Karpas-422 (cell line): ENCODE measurements around the gene ADARB2. TPM values are rescaled to one million over a fixed set of nuclear protein-coding genes. Genes with fewer than 3 reads are reported as not detected.

Source experiments
- DNase-seq: peaks from one replicate; pipeline ENCODE4 v3.0.0-alpha.2; 2015
- H2AFZ ChIP-seq: fragments of 200-600 bp; sonication (generic); 2 replicates; pipeline ENCODE4 v1.6.1; 2014; ENCODE audit warnings: antibody characterized with exemption, low read length, mixed read lengths
- H3K27ac ChIP-seq: fragments of 200-600 bp; sonication (generic); 2 replicates; pipeline ENCODE4 v1.5.1; 2014; ENCODE audit warnings: mild to moderate bottlenecking, low read length, moderate library complexity
- H3K27me3 ChIP-seq: fragments of 200-600 bp; sonication (generic); 2 replicates; pipeline ENCODE4 v1.6.1; 2014; ENCODE audit warnings: low read length, mixed read lengths
- H3K36me3 ChIP-seq: fragments of 200-600 bp; sonication (generic); 2 replicates; pipeline ENCODE4 v1.6.1; 2014; ENCODE audit warnings: low read length, mixed read lengths; ENCODE audit not compliant: insufficient read depth
- H3K4me1 ChIP-seq: fragments of 200-600 bp; sonication (generic); 2 replicates; pipeline ENCODE4 v1.6.1; 2014; ENCODE audit warnings: mild to moderate bottlenecking, low read length, mixed read lengths
- H3K4me2 ChIP-seq: fragments of 200-600 bp; sonication (generic); 2 replicates; pipeline ENCODE4 v1.6.1; 2014; ENCODE audit warnings: low read length, low read depth, mild to moderate bottlenecking; ENCODE audit not compliant: poor library complexity, severe bottlenecking
- H3K4me3 ChIP-seq: fragments of 200-600 bp; sonication (generic); 2 replicates; pipeline ENCODE4 v1.5.1; 2014; ENCODE audit warnings: mild to moderate bottlenecking, antibody characterized with exemption, low read length, mixed read lengths
- H3K79me2 ChIP-seq: fragments of 200-600 bp; sonication (generic); 2 replicates; pipeline ENCODE4 v1.6.1; 2014; ENCODE audit warnings: mild to moderate bottlenecking, low read length, mixed read lengths
- H3K9ac ChIP-seq: fragments of 200-600 bp; sonication (generic); 2 replicates; pipeline ENCODE4 v1.6.0; 2014; ENCODE audit warnings: low read length
- H3K9me2 ChIP-seq: fragments of 200-600 bp; sonication (generic), shearing (Covaris generic); replicated peaks from 2 replicates; pipeline ENCODE4 v1.6.0; 2014; ENCODE audit warnings: mild to moderate bottlenecking, low read length, moderate library complexity; ENCODE audit not compliant: insufficient read depth
- H3K9me3 ChIP-seq: fragments of 300-700, 200-600 bp; sonication (generic); 2 replicates; pipeline ENCODE4 v1.6.1; 2014; ENCODE audit warnings: low read length, mixed read lengths
- H4K20me1 ChIP-seq: fragments of 200-600 bp; sonication (generic); 2 replicates; pipeline ENCODE4 v1.6.1; 2014; ENCODE audit warnings: mild to moderate bottlenecking, antibody characterized with exemption, low read length, low read depth; ENCODE audit not compliant: insufficient read depth
- total RNA-seq: library from RNA; depleted of rRNA; stranded (reverse); fragments of >200 nt; shearing (Covaris generic); gene quantifications from 2 replicates; pipeline ENCODE4 v1.2.3, GENCODE V29; 2014; ENCODE audit warnings: low replicate concordance

Gene ADARB2
- total RNA-seq, 1 experiment from 2014 or later, result not detected

DNA sequence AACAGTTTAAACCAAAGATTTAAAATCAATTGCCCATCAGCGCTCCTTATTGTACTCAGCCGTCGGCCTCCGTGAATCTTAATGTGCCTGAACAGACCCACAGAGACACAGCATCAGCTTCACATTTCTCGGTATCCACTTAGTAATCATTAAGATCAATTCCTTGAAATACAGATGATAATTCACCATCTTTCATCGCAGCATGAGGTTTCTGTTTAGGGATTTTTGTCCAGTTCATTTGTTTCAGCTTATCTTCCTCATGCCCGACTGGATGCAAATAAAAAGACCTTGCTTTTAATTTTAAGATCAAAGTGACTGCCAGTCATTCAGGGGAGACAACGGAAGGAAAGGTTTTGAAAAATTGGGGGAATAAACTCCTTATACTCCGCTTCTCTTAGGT, 473.3 kb downstream of the ADARB2 start:
- Histone ChIP-seq H3K9ac (no peak overlapping the region), H3K4me2 (no peak overlapping the region), H3K27ac (no peak overlapping the region), H3K27me3 (no peaks in the 10 kb centered on the region), H2AFZ (no peak overlapping the region), H3K36me3 (no peaks in the 10 kb centered on the region), H3K4me1 (no peaks in the 10 kb centered on the region), H3K9me2 (no peaks in the 10 kb centered on the region), H3K4me3 (no peak overlapping the region), H4K20me1 (no peaks in the 10 kb centered on the region), H3K79me2 (no peaks in the 10 kb centered on the region), H3K9me3 (no peaks in the 10 kb centered on the region)
- DNase-seq, result no peak

DNA sequence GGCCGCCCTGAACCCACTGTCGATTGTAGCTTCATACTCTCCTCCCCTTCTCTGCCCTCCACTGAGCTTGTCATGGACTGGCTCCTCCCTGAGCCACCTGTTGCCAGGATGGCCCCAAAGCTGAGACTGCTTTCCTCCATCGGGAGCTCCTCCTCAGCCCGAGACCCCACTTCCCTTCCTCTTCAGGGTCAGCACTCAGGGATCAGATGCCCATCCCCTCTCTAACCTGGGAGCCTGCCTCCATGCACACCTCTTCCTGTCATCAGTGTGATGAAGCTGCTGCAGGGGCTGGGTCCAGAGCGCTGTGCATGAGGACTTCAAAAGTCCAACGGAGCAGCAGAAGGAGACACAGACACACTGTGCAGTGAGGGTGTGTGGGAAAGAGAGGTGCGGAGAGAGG, 480.1 kb downstream of the ADARB2 start:
- H3K4me2 ChIP-seq, result no peak overlapping the region
- H3K4me3 ChIP-seq, result no peak overlapping the region
- H3K4me1 ChIP-seq, result no peaks in the 10 kb centered on the region
- H3K9ac ChIP-seq, result no peak overlapping the region
- no peak overlapping the region for H3K27ac ChIP-seq
- H3K79me2 ChIP-seq, result no peaks in the 10 kb centered on the region
- H3K9me3 ChIP-seq, result no peaks in the 10 kb centered on the region
- no peaks in the 10 kb centered on the region for H4K20me1 ChIP-seq
- no peaks in the 10 kb centered on the region for H3K27me3 ChIP-seq
- H3K36me3 ChIP-seq, result no peaks in the 10 kb centered on the region
- H3K9me2 ChIP-seq, result no peaks in the 10 kb centered on the region
- H2AFZ ChIP-seq, result no peak overlapping the region
- no peak for DNase-seq

DNA sequence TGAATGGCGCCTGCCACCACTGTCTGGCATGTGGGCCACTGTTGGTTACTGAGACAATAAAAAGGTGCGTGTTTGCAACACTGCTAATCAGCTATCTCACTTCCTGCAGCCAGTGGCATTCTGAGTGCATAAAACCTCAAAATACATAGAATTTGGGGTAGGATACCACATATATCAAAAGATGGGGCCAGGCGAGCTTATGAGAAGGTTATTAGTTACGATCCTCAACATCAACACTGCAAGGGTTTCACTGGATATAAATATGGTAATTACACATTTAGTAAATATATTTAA, 480.9 kb downstream of the ADARB2 start:
- Histone ChIP-seq H3K27ac (no peak overlapping the region), H3K9ac (no peak overlapping the region), H3K4me1 (no peaks in the 10 kb centered on the region), H3K79me2 (no peaks in the 10 kb centered on the region), H3K36me3 (no peaks in the 10 kb centered on the region), H4K20me1 (no peaks in the 10 kb centered on the region), H3K9me2 (no peaks in the 10 kb centered on the region), H3K9me3 (no peaks in the 10 kb centered on the region), H2AFZ (no peak overlapping the region), H3K4me2 (no peak overlapping the region), H3K4me3 (no peak overlapping the region), H3K27me3 (no peaks in the 10 kb centered on the region)
- no peak for DNase-seq

DNA sequence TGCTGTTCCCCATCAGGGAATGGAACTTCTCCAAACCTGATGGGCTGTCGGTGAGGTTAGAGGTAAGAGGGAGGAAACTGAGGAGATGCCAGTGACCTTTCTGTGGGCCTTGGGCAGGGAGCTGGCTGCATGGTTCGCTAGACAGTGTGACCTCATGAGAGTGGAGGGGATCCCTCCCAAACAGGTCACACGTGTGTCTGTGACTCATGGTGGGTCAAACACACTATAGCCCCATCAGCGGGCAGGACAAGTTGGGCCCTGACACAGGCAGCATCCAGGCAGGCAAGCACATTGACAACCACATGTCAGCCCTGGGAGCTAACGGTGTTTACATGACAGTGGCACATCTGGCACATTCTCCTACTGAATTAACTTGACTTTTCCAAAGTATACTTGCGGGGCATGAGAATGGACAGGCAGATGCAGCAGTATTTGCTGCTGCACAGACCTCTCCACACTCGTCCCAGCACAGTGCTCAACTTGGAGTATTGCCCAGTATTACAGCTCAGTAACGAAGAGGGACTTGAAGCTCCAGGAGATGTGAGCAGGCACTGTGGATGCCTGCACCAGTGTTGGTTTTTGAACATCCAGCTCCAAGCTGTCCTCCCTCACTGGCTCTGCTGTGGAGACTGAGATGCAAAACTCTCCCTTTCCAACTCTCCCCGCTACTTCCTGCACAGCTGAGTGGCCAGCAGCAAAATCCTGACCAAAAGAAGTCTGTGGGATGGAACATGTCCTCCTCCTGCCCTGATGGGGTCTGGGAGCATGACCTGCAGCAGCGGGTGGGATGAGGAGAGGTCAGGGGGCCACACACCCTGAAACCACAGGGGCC, 481.5 kb downstream of the ADARB2 start:
- DNase-seq, result no peak
- no peaks in the 10 kb centered on the region for H3K27me3 ChIP-seq
- H3K4me1 ChIP-seq, result no peaks in the 10 kb centered on the region
- H3K4me2 ChIP-seq, result no peak overlapping the region
- H3K9me3 ChIP-seq, result no peaks in the 10 kb centered on the region
- H2AFZ ChIP-seq, result no peak overlapping the region
- H3K4me3 ChIP-seq, result no peak overlapping the region
- no peaks in the 10 kb centered on the region for H3K36me3 ChIP-seq
- H3K79me2 ChIP-seq, result no peaks in the 10 kb centered on the region
- H3K27ac ChIP-seq, result no peak overlapping the region
- H3K9me2 ChIP-seq, result no peaks in the 10 kb centered on the region
- H3K9ac ChIP-seq, result no peak overlapping the region
- H4K20me1 ChIP-seq, result no peaks in the 10 kb centered on the region

DNA sequence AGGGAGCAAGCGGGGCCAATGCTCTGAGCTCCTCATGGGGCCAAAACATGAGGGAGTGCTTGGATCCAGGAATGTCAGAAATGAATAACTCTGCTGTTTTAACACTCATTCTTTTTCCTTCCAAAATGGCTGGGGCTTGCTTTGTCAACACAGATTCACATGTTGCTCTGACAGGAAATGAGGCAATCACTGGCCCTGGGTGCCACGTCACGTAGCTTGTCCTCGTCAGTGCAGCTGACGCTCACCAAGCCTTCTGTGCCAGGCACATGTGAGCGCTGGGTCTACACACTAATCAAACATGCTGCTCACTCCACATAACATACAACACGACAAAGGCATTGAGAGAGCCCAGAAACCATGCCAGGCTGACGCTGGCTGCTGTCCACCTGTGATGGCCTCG, 482.2 kb downstream of the ADARB2 start:
- Histone ChIP-seq H3K79me2 (no peaks in the 10 kb centered on the region), H3K9me2 (no peaks in the 10 kb centered on the region), H3K9ac (no peak overlapping the region), H3K4me2 (no peak overlapping the region), H4K20me1 (no peaks in the 10 kb centered on the region), H3K4me1 (no peaks in the 10 kb centered on the region), H3K27ac (no peak overlapping the region), H3K4me3 (no peak overlapping the region), H2AFZ (no peak overlapping the region), H3K9me3 (no peaks in the 10 kb centered on the region), H3K36me3 (no peaks in the 10 kb centered on the region), H3K27me3 (no peaks in the 10 kb centered on the region)
- DNase-seq, result no peak

DNA sequence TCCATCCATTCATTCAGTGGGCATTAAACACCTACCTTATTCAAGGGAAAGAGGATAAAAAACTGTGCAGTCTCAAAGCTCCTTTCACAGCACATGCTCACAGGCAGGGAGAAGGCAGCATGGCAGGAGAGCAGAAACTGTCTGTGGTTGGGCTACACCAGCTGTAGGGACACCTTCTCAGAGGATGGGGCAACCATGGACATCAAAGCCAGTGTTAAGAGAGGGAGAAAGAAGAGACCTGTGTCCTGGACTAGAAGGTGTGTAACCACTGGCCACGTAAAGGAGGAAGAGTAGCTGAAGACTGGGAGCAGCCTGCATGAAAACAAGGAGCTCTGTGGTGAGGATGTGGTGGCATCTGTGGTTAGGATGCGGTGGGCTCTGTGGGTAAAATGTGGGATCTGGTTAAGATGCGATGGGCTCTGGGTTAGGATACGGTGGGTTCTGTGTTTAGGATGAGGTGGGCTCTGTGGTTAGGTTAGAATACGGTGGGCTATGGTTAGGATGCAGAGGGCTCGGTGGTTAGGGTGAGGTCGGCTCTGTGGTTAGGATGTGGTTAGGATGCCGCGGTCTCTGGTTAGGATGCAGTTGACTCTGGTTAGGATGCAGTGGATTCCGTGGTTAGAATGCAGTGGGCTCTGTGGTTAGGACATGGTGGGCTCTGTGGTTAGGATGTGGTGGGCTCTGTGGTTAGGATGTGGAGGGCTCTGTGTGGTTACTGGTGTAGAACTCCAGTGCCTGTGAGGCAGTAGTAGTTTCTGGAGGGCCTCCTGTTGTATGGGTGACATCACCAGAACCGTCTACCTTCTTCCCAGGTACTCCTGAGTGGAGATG, 483.6 kb downstream of the ADARB2 start:
- H3K27me3 ChIP-seq, result no peaks in the 10 kb centered on the region
- H3K36me3 ChIP-seq, result no peaks in the 10 kb centered on the region
- DNase-seq, result no peak
- H3K9me2 ChIP-seq, result no peaks in the 10 kb centered on the region
- no peak overlapping the region for H3K4me3 ChIP-seq
- no peaks in the 10 kb centered on the region for H3K9me3 ChIP-seq
- H3K79me2 ChIP-seq, result no peaks in the 10 kb centered on the region
- no peaks in the 10 kb centered on the region for H3K4me1 ChIP-seq
- no peak overlapping the region for H2AFZ ChIP-seq
- H3K4me2 ChIP-seq, result no peak overlapping the region
- no peak overlapping the region for H3K9ac ChIP-seq
- H3K27ac ChIP-seq, result no peak overlapping the region
- no peaks in the 10 kb centered on the region for H4K20me1 ChIP-seq

DNA sequence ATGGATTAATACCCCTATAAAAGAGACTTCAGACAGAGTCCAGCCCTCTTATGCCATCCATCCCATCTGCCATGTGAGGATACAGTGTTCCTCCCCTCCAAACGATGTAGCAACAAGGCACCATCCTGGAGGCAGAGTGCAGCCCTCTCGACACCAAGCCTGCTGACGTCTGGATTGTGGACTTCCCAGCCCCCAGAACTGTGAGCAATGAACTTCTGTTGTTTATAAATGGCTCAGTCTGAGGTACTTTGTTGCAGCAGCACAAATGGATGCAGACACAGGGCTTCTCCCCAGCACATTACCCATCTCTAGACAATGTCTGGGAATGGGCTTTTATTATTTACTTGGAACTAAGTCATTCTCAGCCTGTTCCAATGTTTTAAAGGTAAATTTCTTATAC, 485.6 kb downstream of the ADARB2 start:
- H4K20me1 ChIP-seq, result no peaks in the 10 kb centered on the region
- H3K27me3 ChIP-seq, result no peaks in the 10 kb centered on the region
- H3K4me1 ChIP-seq, result no peaks in the 10 kb centered on the region
- no peaks in the 10 kb centered on the region for H3K9me2 ChIP-seq
- no peak overlapping the region for H3K9ac ChIP-seq
- no peak overlapping the region for H2AFZ ChIP-seq
- no peak overlapping the region for H3K27ac ChIP-seq
- H3K36me3 ChIP-seq, result no peaks in the 10 kb centered on the region
- no peak overlapping the region for H3K4me2 ChIP-seq
- H3K4me3 ChIP-seq, result no peak overlapping the region
- DNase-seq, result no peak
- no peaks in the 10 kb centered on the region for H3K9me3 ChIP-seq
- no peaks in the 10 kb centered on the region for H3K79me2 ChIP-seq

DNA sequence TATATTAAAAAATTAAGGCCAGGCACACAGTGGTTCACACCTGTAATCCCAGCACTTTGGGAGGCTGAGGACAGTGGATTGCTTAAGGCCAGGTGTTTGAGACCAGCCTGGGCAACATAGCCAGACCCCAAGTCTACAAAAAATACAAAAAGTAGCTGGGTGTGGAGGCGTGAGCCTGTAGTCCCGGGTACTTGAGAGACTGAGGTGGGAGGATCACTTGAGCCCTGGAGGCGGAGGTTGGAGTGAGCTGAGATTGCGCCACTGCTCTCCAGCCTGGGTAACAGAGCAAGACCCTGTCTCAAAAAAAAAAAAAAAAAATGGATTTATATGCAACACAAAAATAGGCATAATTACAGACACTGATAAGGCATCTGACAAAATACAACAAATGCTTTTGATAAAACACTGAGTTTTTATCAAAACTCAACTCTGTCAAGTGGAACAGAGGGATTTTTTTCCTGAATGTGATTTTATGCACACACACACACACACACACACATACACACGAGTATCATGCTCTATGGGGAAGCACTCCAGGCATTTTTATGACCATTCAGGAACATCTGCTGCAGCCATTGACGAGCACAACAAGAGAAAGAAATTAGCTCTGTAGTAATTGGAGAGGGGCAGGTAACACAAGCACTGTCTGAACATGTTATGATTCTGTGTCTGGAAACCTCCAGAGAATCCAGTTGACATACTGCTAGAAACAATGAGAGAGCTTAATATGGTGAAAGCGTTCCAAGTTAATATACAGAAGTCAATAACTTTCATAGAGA, 488.0 kb downstream of the ADARB2 start:
- H2AFZ ChIP-seq, result no peak overlapping the region
- no peaks in the 10 kb centered on the region for H3K36me3 ChIP-seq
- no peaks in the 10 kb centered on the region for H3K9me3 ChIP-seq
- no peaks in the 10 kb centered on the region for H4K20me1 ChIP-seq
- no peaks in the 10 kb centered on the region for H3K79me2 ChIP-seq
- H3K27me3 ChIP-seq, result no peaks in the 10 kb centered on the region
- no peak overlapping the region for H3K27ac ChIP-seq
- H3K4me1 ChIP-seq, result no peaks in the 10 kb centered on the region
- H3K9me2 ChIP-seq, result no peaks in the 10 kb centered on the region
- H3K4me2 ChIP-seq, result no peak overlapping the region
- DNase-seq, result no peak
- H3K9ac ChIP-seq, result no peak overlapping the region
- H3K4me3 ChIP-seq, result no peak overlapping the region
